ENCODE data around the gene TMEM208. TPM values are rescaled to one million over a fixed set of nuclear protein-coding genes. Genes with fewer than 3 reads are reported as not detected.

The TMEM208 gene
- total and polyA plus RNA-seq, 2 of the 13 experiments (the other 11 are each of a cell fraction or from before 2014, with no cell fraction given): 58.8 to 72.9 TPM

GRCh38 chr16:67246081-67246755 lies 19.3 kb downstream of the TMEM208 start (continued):
- TF ChIP-seq HMGXB4 (CRISPR knock-in tag; IDR thresholded peaks at IDR 0.05; ENCODE audit: borderline replicate concordance in 1 of 2, low read depth in 1 of 2) (peak; percentile 94 to 97), ESRRA (CRISPR knock-in tag; IDR thresholded peaks at IDR 0.05; ENCODE audit: low read depth) (peak; percentile 67; the same call in 1 of the 2 replicates), E2F1 (CRISPR knock-in tag; IDR thresholded peaks at IDR 0.05) (peak; percentile 78; the same call in 1 of the 2 replicates), MAFG (CRISPR knock-in tag; IDR thresholded peaks at IDR 0.05) (no peak), PAWR (CRISPR knock-in tag; IDR thresholded peaks at IDR 0.05; ENCODE audit: borderline replicate concordance) (no peak; the same call in 1 of the 2 replicates), ERF (CRISPR knock-in tag; IDR thresholded peaks at IDR 0.05) (peak; percentile 94), TARDBP (CRISPR knock-in tag; IDR thresholded peaks at IDR 0.05) (peak; percentile 99), GPBP1L1 (CRISPR knock-in tag; IDR thresholded peaks at IDR 0.05) (no peak), MYC (CRISPR knock-in tag; IDR thresholded peaks at IDR 0.05; ENCODE audit: borderline replicate concordance) (peak; percentile 90), ZNF350 (CRISPR knock-in tag; IDR thresholded peaks at IDR 0.05; ENCODE audit: borderline replicate concordance, low read depth) (peak; percentile 90), CERS6 (CRISPR knock-in tag; IDR thresholded peaks at IDR 0.05) (no peak), ATF1 (CRISPR knock-in tag; IDR thresholded peaks at IDR 0.05) (no peak), ZNF879 (CRISPR knock-in tag; IDR thresholded peaks at IDR 0.05) (peak; percentile 60; the same call in 1 of the 2 replicates), RXRB (CRISPR knock-in tag; IDR thresholded peaks at IDR 0.05; ENCODE audit: borderline replicate concordance) (peak; percentile 74), PHF21A (CRISPR knock-in tag; IDR thresholded peaks at IDR 0.05) (peak; percentile 94), ZNF841 (CRISPR knock-in tag; IDR thresholded peaks at IDR 0.05; ENCODE audit: borderline replicate concordance) (no peak; the same call in 1 of the 2 replicates), ZNF282 (IDR thresholded peaks at IDR 0.05; ENCODE audit: partially characterized antibody) (no peak), MIER3 (CRISPR knock-in tag; IDR thresholded peaks at IDR 0.05; ENCODE audit: borderline replicate concordance) (peak; percentile 97; the same call in 1 of the 2 replicates), KDM1A (CRISPR knock-in tag; IDR thresholded peaks at IDR 0.05) (peak; percentile 58; the same call in 1 of the 2 replicates), FOXP4 (CRISPR knock-in tag; IDR thresholded peaks at IDR 0.05) (peak; percentile 76), ZNF501 (CRISPR knock-in tag; IDR thresholded peaks at IDR 0.05) (peak; percentile 88), MATR3 (CRISPR knock-in tag; IDR thresholded peaks at IDR 0.05) (no peak)

All from HepG2 (cell line).